ENCODE results near the gene AFF3.

AFF3 gene

DNA sequence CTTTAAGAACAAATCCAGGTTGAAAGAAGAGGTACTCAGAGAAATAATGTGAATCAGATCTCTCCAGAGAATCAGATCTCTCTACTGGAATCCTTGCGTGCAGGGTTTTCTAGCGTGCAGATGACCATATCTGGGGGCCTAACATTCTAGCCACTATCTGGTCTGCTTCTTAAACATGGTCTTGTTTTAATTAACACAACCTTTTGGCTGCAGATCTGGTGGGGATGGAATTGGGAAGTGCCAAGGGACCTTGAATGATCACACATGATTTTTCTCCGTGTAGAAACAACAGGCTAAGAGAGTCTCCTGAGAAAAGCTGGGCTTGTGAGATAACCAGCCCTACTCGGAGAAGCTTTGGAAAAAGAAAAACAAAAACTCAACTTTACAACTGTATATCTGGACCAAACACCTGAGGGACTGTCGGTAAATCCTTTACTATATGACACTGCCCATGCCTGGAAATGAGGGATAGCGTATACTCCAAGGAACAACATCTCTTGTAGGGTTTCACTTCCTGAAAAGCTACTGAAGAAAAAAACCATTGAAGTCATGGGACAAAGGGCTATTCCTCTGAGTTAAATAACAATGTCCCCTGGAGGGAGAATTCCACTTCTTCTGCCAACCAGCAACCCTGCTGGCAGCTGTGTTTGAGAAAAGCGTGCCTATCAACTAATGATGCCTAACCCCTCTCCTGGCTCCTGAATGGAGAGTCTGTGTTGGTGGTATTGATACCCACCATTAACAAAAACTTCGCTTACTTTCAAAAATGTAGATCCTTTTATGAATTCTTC lies 481.6 kb downstream of the AFF3 start:
- Histone ChIP-seq H3K27ac (ENCODE audit: low read depth, low read length, poor library complexity, severe bottlenecking) (no peak overlapping the region), H3K9ac (ENCODE audit: low read length) (no peak overlapping the region)

GRCh38 chr2:99659874-99660273 lies 482.5 kb downstream of the AFF3 start:
- Histone ChIP-seq H3K79me2 (ENCODE audit: insufficient read depth, low read length) (no peaks in the 10 kb centered on the region), H3K4me1 (ENCODE audit: insufficient read depth, low read length, severe bottlenecking) (no peaks in the 10 kb centered on the region), H3K9ac (ENCODE audit: low read length) (no peak overlapping the region), H3K27me3 (ENCODE audit: insufficient read depth, low read length) (no peaks in the 10 kb centered on the region), H3K4me2 (ENCODE audit: low read length) (no peak overlapping the region), H3F3A (ENCODE audit: insufficient read depth, low read length) (no peaks in the 10 kb centered on the region), H4K20me1 (ENCODE audit: insufficient read depth, low read length) (no peaks in the 10 kb centered on the region), H2AFZ (ENCODE audit: low read length) (no peak overlapping the region), H3K27ac (ENCODE audit: low read depth, low read length, poor library complexity, severe bottlenecking) (no peak overlapping the region), H3K36me3 (ENCODE audit: insufficient read depth, low read length) (peaks cover 55% of the 10 kb centered on the region), H3K4me3 (ENCODE audit: low read depth, low read length, poor library complexity, severe bottlenecking) (no peak overlapping the region), H3K9me3 (ENCODE audit: low read length) (no peaks in the 10 kb centered on the region), H3K9me2 (ENCODE audit: low read depth, low read length) (no peaks in the 10 kb centered on the region)
- no peak for TF ChIP-seq CTCF (IDR thresholded peaks at IDR 0.05; ENCODE audit: low read length)
- TF ChIP-seq EZH2 (IDR thresholded peaks at IDR 0.05; ENCODE audit: borderline replicate concordance, low read length): no peak

More for the DNA sequence above, 481.6 kb downstream of the AFF3 start:
- TF ChIP-seq EZH2 (IDR thresholded peaks at IDR 0.05; ENCODE audit: borderline replicate concordance, low read length) (no peak), CTCF (IDR thresholded peaks at IDR 0.05; ENCODE audit: low read length) (no peak)
- Histone ChIP-seq H3K9me3 (ENCODE audit: low read length) (no peaks in the 10 kb centered on the region), H3K4me2 (ENCODE audit: low read length) (no peak overlapping the region), H3K4me1 (ENCODE audit: insufficient read depth, low read length, severe bottlenecking) (no peaks in the 10 kb centered on the region), H3F3A (ENCODE audit: insufficient read depth, low read length) (no peaks in the 10 kb centered on the region), H3K9me2 (ENCODE audit: low read depth, low read length) (no peaks in the 10 kb centered on the region), H4K20me1 (ENCODE audit: insufficient read depth, low read length) (no peaks in the 10 kb centered on the region), H3K4me3 (ENCODE audit: low read depth, low read length, poor library complexity, severe bottlenecking) (no peak overlapping the region), H3K36me3 (ENCODE audit: insufficient read depth, low read length) (peaks cover 65% of the 10 kb centered on the region), H2AFZ (ENCODE audit: low read length) (no peak overlapping the region), H3K27me3 (ENCODE audit: insufficient read depth, low read length) (no peaks in the 10 kb centered on the region), H3K79me2 (ENCODE audit: insufficient read depth, low read length) (no peaks in the 10 kb centered on the region)

DNA sequence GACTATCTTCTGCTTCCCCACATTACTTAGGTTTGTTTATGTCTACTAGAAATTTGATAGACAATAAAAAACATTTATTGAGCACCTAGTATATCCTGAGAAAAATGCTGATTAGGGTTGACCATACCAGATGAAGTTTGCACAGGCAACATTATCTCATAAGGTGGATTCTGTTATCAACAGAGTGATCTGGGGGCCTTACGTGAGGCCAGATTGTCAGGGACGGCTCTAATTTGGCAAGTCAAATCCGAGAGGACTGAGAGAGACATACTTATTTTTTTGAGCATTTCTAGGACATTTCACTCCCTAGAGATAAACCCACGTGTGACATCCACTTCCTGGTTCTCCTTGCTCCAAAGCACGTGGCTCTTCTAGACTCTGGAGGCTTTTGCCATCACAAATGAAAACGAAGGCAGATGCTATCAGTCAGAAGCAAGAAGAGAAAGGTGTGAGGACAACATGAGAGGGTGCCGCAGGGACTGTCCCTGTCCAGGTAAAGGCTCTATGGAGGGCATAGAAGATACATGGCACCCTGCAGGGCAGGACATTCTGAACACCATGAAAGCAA lies 484.6 kb downstream of the AFF3 start:
- H3K27me3 ChIP-seq (ENCODE audit: insufficient read depth, low read length): no peaks in the 10 kb centered on the region
- H3K36me3 ChIP-seq (ENCODE audit: insufficient read depth, low read length): peaks cover 67% of the 10 kb centered on the region
- H3K9ac ChIP-seq (ENCODE audit: low read length): no peak overlapping the region
- no peaks in the 10 kb centered on the region for H4K20me1 ChIP-seq (ENCODE audit: insufficient read depth, low read length)
- TF ChIP-seq CTCF (IDR thresholded peaks at IDR 0.05; ENCODE audit: low read length) (no peak), EZH2 (IDR thresholded peaks at IDR 0.05; ENCODE audit: borderline replicate concordance, low read length) (no peak)
- H3K27ac ChIP-seq (ENCODE audit: low read depth, low read length, poor library complexity, severe bottlenecking): no peak overlapping the region
- no peak overlapping the region for H3K4me2 ChIP-seq (ENCODE audit: low read length)
- no peaks in the 10 kb centered on the region for H3K9me3 ChIP-seq (ENCODE audit: low read length)
- H2AFZ ChIP-seq (ENCODE audit: low read length): no peak overlapping the region
- no peaks in the 10 kb centered on the region for H3K9me2 ChIP-seq (ENCODE audit: low read depth, low read length)
- no peak overlapping the region for H3K4me3 ChIP-seq (ENCODE audit: low read depth, low read length, poor library complexity, severe bottlenecking)
- H3K79me2 ChIP-seq (ENCODE audit: insufficient read depth, low read length): no peaks in the 10 kb centered on the region
- no peaks in the 10 kb centered on the region for H3K4me1 ChIP-seq (ENCODE audit: insufficient read depth, low read length, severe bottlenecking)
- no peaks in the 10 kb centered on the region for H3F3A ChIP-seq (ENCODE audit: insufficient read depth, low read length)

All from OCI-LY1 (cell line).